Measurements from ENCODE around the gene PCARE.

GRCh38 chr2:29123617-29124349, 49.5 kb upstream of the PCARE start:
- TF ChIP-seq CTCF (IDR thresholded peaks at IDR 0.05) (no peak), POLR2A (IDR thresholded peaks at IDR 0.05) (no peak), EP300 (IDR thresholded peaks at IDR 0.05) (no peak)
